ENCODE measurements around the gene ENPP3. TPM values are rescaled to one million over a fixed set of nuclear protein-coding genes. Genes with fewer than 3 reads are reported as not detected.

Gene ENPP3
- total RNA-seq, 4 donors from 2014 or later = 0.66 to 5.3 (median 1.3) TPM

- WGBS, 2 donors = 83 to 91% methylated on average over 1 of the region's 1 CpG
- no peaks in the 10 kb centered on the region for H3K4me1 ChIP-seq
- H3K9me3 ChIP-seq = no peaks in the 10 kb centered on the region
- no peak overlapping the region for H3K27ac ChIP-seq
- H3K36me3 ChIP-seq = no peaks in the 10 kb centered on the region
- TF ChIP-seq POLR2A (IDR thresholded peaks at IDR 0.05) (no peak), EP300 (IDR thresholded peaks at IDR 0.05) (no peak), CTCF (IDR thresholded peaks at IDR 0.05) (no peak)
- DNase-seq (ENCODE audit: low spot score in 2 of 2) = no peak
- no peaks in the 10 kb centered on the region for H3K27me3 ChIP-seq
- H3K4me3 ChIP-seq = no peak overlapping the region
These were observed 51.2 kb downstream of the ENPP3 start for GRCh38 chr6:131688286-131688685.

- H3K4me1 ChIP-seq = no peaks in the 10 kb centered on the region
- TF ChIP-seq EP300 (IDR thresholded peaks at IDR 0.05) (no peak), POLR2A (IDR thresholded peaks at IDR 0.05) (no peak), CTCF (IDR thresholded peaks at IDR 0.05) (no peak)
- no peak for DNase-seq (ENCODE audit: low spot score in 2 of 2)
- H3K9me3 ChIP-seq = no peaks in the 10 kb centered on the region
- 57 to 59% methylated on average over 1 of the region's 1 CpG for WGBS, 2 donors
- no peaks in the 10 kb centered on the region for H3K27me3 ChIP-seq
- no peak overlapping the region for H3K27ac ChIP-seq
- no peak overlapping the region for H3K4me3 ChIP-seq
- H3K36me3 ChIP-seq = no peaks in the 10 kb centered on the region
These were observed 54.9 kb downstream of the ENPP3 start for GRCh38 chr6:131692031-131692430.

- no peak overlapping the region for H3K4me3 ChIP-seq
- TF ChIP-seq CTCF (IDR thresholded peaks at IDR 0.05) (no peak), POLR2A (IDR thresholded peaks at IDR 0.05) (no peak), EP300 (IDR thresholded peaks at IDR 0.05) (no peak)
- no peak overlapping the region for H3K27ac ChIP-seq
- H3K27me3 ChIP-seq = no peaks in the 10 kb centered on the region
- no peaks in the 10 kb centered on the region for H3K9me3 ChIP-seq
- DNase-seq (ENCODE audit: low spot score in 2 of 2) = no peak
- no peaks in the 10 kb centered on the region for H3K4me1 ChIP-seq
- no peaks in the 10 kb centered on the region for H3K36me3 ChIP-seq
These were observed 55.5 kb downstream of the ENPP3 start for GRCh38 chr6:131692589-131692988.

GRCh38 chr6:131693384-131693783 is 56.3 kb downstream of the ENPP3 start:
- no peaks in the 10 kb centered on the region for H3K36me3 ChIP-seq
- H3K4me3 ChIP-seq = no peak overlapping the region
- TF ChIP-seq EP300 (IDR thresholded peaks at IDR 0.05) (no peak), POLR2A (IDR thresholded peaks at IDR 0.05) (no peak), CTCF (IDR thresholded peaks at IDR 0.05) (no peak)
- no peaks in the 10 kb centered on the region for H3K27me3 ChIP-seq
- no peak for DNase-seq (ENCODE audit: low spot score in 2 of 2)
- H3K27ac ChIP-seq = no peak overlapping the region
- H3K4me1 ChIP-seq = no peaks in the 10 kb centered on the region
- 84% methylated on average over 5 of the region's 5 CpGs for WGBS, 2 donors
- H3K9me3 ChIP-seq = no peaks in the 10 kb centered on the region

- Histone ChIP-seq H3K9me3 (no peaks in the 10 kb centered on the region), H3K27me3 (no peaks in the 10 kb centered on the region), H3K36me3 (no peaks in the 10 kb centered on the region), H3K4me3 (no peak overlapping the region), H3K27ac (no peak overlapping the region), H3K4me1 (no peaks in the 10 kb centered on the region)
- TF ChIP-seq POLR2A (IDR thresholded peaks at IDR 0.05) (no peak), CTCF (IDR thresholded peaks at IDR 0.05) (peak; percentile 56 to 79 (median 70))
- 45 to 47% methylated on average over 2 of the region's 2 CpGs for WGBS, 2 donors
- DNase-seq (ENCODE audit: low spot score in 2 of 2) = peak; percentile 37 to 69
These were observed 57.8 kb downstream of the ENPP3 start for GRCh38 chr6:131694832-131695426.
